GM19397 (cell line): ENCODE measurements around the gene SLC29A2.
"Not testable (repeated sequence)": the region's sequence is repeated elsewhere in the genome, so short reads cannot be mapped to it uniquely, and the experiment has no call there.

ENCODE experiments used
- ATAC-seq: cut with Tn5 transposase; IDR thresholded peaks from one replicate; pipeline ENCODE4 v1.9.1; 2021; ENCODE audit warnings: mild to moderate bottlenecking, moderate library complexity; ENCODE audit not compliant: unreplicated experiment

Gene SLC29A2

DNA sequence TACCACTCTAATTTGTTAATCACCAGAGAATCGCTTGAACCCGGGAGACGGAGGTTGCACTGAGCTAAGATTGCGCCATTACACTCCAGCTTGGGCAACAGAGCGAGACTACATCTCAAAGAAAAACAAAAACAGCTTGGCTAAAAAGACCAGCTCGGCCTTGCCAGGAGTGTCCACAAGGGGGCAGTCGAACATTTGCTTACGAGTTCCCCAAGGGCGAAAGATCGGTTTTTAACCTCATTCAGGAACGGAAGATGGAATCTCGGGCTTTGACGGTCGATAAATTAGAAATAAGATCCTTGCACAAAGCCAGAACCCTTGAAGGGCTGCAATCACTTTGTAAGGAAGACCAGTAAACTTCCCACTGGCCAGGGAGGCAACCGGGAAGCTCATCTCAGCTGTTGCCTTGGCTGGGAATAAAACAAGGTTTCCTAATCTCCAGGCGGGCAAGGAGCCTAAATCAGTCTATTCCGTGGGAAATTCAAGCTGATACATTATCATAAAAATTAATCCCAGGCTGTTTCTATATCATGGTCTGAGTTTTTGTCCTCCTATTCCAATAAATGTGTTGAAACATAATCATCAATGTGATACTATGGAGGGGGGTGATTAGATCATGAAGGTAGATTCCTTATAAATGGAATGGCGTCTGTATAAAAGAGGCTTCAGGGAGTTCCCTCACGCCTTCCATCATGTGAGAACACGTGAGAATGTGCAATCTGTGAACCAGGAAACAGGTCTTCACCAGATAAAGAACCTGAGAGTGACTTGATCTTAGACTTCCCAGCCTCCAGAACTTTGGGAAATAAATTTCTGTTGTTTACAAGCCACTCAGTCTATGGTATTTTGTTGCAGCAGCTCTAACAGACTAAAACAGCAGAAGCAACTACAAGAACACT, 14.9 kb upstream of the SLC29A2 start:
- ATAC-seq: no peak

DNA sequence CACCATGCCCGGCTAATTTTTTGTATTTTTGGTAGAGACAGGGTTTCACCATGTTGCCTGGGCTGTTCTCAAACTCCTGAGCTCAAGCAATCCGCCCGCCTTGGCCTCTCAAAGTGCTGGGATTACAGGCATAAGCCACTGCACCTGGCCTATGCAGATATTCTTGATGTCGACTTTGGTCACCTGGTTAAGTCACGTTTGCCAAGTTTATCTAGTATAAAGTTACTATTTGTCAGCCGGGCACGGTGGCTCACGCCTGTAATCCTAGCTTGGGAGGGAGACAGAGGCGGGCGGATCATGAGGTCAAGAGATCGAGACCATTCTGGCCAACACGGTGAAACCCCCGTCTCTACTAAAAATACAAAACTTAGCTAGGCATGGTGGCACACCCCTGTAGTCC, 12.8 kb upstream of the SLC29A2 start:
- ATAC-seq: not testable (repeated sequence)

DNA sequence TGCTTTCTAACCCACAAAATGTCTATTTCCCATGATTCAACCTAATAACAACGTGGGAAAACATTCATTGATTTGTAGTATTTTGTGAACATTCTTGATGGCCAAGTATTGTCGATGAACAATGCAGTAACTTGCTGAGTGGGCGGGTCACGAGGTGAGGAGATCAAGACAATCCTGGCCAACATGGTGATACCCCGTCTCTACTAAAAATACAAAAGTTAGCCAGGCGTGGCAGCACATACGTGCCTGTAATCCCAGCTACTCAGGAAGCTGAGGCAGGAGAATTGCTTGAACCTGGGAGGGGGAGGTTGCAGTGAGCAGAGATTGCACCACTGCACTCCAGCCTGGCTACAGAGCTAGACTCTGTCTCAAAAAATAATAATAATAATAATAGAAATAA, 8.7 kb upstream of the SLC29A2 start:
- not testable (repeated sequence) for ATAC-seq

DNA sequence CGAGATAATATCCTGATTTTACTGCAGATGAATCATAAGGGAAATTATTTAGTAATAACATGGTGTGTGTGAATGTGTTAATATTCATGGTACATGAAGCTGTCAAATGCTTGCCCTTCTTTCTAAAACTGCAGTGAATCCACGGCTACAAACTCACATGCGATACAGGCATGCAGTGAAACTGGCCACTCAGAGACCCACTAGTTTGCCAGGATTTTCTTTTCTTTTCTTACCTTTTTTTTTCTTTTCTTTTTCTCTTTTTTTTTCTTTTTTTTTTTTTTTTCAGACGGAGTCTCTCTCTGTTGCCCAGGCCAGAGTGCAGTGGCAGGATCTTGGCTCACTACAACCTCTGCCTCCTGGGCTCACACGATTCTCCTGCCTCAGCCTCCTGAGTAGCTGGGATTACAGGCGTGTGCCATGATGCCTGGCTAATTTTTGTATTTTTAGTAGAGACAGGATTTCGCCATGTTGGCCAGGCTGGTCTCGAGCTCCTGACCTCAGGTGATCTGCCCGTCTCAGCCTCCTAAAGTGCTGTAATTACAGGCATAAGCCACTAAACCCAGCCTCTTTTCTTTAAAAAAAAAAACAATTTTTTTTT, 2.2 kb upstream of the SLC29A2 start:
- ATAC-seq: not testable (repeated sequence)

DNA sequence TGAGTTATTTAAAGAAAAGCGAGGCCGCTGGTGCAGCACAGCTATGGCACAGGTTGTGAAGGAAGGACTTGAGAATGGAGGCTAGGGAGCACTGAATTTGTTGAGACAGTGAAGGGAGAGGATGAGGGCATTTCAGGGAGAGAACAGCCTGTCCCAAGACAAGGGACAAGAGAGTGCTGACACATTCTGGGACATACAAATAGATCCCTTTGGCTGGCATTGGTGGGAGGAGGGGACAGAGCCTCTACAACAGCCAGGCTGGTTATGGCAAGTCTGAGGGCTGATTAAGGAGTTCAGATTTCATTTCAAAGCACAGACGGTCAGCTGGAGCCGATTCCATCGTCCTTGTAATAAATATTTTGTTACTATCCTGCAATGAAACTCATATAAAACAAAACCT, 1.7 kb upstream of the SLC29A2 start:
- ATAC-seq: no peak

DNA sequence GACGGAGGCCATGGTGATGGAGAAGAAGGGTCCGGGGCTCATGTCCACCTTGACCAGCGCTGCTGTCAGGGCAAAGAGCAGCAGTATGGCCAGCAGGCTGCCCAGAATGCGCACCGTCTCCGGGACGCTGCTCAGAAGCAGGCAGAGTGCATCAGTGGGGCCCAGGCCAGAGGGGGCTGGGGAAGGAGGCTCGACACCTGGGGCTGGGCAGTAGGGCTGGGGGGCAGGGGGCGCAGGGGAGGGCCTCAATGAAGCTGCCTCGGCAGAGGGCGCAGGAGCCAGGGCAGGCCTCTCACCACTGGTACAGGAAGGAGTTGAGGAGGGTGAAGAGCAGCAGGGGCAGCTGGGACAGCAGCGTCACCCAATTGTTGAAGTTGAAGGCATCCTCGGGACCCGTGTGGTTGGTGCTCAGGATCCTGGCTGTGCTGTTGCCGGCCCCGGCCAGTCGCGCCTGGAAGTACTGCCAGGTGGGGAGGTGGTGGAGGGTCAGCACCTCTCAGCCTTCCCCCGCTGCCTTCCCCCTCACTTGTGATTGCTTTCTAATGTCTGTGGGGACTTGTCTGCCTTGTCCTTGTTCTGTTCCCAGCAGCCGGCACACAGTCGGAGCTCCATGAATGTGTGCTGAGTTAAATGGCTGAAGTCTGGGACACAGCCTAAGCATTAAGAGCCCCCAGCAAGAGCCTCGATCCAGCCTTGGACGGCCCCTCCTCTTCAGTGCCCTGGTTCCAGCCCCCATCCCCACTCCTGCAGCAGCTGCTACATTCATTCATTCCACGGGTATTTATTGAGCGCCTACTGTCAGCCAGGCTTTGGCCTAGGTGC, 2.3 kb downstream of the SLC29A2 start:
- no peak for ATAC-seq

DNA sequence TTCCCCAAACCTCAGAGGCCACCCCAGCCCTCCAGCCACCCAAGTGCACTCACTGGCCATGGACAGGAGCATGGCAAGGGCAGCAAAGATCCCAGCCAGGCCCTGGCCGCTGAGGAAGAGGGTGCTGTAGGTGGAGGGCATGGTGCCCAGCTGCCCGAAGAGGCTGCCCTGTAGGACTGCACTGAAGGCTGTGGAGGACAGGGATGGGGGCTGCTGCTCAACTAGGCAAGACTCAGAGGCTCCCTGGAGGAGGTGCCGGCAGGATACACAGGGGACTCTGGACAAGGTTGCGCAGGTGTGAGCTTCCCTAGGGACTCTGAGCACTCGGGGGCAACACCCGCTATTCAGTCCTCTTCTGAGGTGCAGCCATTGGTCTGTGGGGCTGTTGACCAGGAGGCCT, 3.1 kb downstream of the SLC29A2 start:
- no peak for ATAC-seq

DNA sequence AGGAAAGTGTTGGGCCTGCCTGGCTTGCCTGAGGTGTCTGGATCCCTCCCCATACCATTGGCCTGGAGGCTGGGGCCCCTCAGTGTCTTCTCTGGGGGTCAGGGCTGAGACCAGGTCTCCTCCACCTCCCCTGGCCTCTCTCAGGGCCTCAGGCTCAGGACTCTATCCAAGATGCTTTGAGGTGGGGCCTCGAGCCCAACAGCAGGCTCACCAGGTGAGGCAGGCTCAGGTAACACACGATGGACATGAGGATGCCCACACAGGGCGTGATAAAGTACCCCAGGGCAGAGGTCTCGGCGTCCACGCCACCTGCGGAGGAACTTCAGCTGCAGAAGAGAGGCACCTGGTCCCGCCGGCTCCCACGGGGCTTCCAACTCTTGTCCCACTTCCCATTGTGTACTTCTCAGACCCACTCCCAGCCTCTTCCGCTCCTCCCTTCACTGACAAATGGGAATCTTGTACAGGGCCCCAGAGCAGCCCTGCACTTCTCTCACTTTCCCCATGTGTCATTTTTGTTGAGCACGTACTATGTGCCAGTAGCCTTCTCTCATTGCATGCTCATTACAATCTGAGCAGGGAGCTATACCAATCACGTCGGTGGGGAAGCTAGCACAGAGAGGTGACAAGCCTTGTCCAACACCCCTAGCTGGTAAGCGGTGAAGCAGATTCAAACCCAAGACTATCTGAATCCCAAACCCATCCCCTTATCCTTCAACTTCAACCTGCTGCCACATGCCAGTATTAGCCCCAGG, 3.8 kb downstream of the SLC29A2 start:
- no peak for ATAC-seq

DNA sequence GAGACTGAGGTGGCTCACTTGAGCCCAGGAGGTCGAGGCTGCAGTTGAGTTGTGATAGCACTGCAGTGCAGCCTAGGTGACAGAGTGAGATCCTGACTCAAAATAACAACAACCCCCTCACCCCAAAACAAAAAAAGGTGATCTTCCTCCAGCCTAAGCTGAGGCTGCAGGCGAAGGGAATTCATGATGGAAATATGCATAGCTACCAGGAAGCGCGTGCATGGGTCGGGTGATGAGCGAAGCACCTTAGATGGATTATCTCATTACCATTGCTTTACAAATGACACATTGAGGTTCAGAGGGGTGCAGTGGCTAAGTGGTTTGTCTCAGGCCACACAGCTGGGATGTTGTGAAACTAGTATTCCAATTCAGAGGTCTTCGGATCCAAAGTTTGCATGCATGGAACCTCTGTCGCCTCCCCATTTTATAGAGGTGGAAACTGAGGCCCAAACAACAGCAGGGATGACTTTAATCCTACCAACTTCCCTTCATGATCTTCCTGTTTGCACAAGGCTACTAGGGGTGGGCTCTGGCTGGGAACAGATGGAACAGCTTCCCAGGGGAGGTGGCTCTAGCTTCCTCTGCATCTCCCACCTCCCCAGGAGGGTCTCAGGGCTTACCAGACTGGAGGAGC, 4.6 kb downstream of the SLC29A2 start:
- no peak for ATAC-seq

DNA sequence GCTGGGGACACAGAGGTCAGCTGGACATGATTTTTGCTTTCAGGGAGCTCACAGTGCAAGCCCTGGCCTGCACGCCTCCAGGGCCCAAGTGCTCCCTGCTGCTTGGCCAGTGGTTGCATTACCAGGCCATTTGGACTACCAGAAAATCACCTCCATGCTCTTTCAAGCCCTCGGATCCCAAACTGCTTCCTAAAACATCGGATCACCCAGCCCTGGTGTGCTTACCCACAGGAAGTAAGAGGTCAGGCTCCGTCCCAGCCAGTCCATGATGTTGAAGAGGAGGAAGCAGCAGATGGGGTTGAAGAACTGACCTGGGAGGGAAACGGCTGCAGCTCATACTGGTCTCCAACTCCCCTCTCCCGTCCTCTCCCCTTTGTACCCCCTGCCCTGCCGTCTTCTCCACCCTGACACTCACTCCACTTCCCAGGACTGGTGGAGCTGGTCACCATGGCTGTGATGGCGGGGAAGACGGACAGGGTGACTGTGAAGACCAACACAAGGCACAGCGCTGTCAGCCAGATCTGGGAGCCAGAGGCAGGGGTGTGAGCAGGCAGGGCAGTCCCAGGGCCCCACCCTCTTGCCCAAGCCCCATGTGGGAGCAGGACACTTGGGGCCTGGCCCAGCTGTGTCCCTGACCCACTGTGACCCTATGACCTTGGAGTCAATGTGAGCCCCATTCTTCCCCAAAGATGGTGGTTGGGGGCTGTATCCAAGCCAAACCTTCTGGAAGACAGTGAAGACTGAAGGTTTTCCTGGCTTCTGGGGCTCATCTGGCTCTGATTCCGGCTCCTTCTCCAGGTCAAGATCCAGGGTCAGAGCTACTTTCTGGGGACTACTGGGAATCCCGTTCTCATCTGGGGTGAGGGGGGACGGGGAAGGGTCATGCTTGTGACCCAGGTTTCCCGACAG, 5.6 kb downstream of the SLC29A2 start:
- ATAC-seq: no peak

DNA sequence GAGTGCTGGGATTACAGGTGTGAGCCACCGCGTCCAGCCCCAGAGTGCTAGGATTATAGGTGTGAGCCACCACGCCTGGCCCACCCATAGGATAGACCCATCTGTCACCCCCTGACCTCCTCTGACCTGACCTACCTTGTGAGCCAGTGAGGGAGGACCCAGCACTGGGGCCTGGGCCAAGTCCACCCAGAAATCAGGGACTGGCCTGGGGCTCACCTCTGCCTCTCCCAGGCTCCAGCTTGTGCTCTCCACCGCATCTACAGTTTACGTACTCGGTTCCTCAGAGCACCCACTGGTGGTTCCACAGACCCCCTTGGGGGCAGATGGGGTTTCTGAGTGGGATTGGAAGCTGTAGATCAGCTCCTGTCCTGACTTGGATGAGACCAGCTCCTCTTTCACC, 6.4 kb downstream of the SLC29A2 start:
- no peak for ATAC-seq

DNA sequence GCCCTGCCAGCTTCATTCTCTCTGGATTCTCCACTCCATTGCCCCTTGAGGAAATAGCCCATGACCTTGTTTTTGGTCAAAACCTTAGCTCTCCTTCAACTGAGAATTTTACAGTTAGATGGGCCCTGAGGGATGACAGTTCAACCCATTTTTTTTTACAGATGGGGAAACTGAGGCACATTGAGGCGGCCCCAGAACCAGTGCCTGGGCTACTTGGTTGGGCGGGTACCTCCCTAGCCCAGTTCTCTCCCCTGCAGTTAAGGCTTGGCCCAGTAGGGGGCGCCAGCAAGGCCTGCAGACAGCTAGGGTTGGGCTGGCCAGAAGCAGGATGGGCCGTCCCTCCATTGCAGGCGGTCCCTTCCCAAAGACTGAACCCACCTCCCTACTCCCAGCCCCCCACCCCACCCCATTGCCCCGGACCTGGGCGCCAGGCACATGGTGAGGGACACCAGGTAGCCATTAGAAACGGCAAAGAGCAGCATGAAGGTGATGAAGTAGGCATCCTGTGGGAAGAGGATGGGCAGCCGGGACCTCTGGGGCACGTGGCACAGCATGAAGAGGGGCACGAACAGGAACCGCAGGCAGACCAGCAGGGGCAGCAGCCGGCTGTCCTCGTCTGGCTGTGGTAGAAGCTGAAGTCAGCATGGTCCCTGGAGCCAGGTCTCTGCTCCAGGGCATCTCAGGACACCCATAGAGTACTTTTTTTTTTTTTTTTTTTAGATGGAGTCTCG, 7.6 kb downstream of the SLC29A2 start:
- no peak for ATAC-seq

DNA sequence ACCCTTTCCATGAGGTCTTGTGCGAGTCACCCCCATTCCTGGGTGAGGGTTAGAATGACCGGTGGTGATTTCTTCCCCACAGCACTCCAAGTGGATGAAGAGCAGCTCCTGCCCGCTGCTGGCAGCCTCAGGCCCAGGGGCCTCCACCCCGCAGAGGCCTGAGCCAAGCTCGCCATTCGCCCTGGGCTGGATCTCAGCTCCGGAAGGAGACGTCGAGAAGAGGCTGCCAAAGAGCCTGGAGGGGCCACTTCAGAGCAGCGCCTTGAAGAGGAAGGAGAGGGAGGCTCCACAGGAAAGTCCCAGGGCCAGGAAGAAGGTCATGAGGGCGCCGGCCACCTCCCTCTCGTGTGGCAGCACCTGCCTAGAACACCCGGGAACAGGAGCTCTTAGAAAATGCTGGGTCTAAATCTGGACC, 8.4 kb downstream of the SLC29A2 start:
- no peak for ATAC-seq

DNA sequence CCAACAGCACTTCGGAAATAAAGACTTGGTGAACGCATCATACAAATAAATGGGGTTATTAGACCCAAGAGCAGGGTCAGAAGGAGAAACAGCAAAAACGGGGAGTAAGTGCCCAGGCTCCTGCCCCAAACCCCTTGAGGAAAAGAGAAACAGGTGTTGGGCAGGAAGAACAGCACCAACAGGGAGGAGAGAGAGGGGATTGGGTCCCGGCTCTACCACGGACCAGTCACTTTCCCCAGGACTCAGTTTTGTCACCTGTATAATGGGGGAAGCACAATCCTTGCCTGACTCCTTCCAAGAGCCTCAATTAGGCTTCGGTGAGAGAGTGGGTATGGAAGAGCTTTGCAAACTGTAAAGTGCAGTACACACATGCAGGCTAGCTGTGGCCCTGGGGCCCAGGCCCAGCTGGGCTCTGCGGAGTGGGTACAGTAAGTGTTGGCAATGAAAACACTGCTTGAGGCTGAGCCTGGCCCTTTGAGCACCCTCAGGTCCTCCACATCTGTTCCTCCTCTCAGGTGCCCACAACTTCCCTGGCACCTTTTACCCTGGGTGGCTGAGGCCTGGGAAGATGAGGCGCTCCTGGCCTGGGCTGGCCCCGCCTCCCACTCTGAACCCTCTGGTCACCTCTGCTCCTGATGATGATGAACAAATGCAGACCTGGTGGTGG, 8.9 kb downstream of the SLC29A2 start:
- no peak for ATAC-seq

DNA sequence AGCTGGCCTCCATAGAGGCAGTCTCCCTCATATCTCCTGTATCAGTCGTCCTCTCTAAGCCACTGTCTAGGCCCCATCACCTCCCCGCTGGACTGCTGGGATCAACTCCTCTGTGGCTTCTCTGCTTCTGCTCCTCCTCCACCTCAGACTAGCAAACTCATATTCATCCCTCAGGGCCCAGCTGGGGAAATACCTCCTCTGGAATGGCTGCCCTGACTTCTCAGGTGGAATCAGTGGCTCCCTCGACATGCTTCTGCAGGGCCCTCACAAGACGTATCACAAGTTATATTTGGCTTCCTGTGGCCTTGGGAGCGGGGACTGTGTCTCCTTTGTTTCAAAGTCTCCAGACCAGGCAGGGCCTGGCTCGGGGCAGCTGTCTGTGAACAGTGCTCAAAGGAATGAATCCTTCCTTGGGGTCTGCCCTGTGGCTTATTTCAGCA, 10.0 kb downstream of the SLC29A2 start:
- no peak for ATAC-seq

DNA sequence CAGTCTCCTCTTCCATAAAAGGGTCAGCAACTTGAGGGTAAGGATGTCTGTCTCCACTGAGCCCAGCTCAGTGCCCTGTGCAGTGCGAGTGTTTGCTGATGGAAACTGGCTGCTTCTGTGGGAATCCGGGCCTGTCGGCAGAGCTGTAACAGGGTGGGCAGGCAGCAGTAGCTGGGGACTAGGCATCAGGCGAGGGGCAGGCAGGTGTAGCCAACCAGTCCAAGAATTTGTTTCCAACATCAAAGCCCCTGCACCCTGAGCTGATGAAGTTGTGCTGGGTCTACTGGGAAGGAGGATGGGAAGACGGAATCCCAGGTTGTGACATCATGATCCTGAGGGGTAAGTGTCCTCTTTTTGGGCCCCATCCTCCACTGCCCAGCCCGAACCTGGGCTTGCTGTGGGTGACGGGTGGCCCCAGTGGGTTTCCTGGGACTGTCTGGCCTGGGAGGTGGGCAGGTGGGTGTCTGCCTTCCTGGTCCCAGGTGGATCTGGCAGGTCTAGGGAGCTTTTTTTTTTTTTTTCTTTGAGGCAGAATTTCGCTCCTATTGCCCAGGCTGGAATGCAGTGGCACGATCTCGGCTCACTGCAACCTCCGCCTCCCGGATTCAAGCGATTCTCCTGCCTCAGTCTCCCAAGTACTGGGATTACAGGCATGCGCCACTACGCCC, 11.0 kb downstream of the SLC29A2 start:
- ATAC-seq: no peak

DNA sequence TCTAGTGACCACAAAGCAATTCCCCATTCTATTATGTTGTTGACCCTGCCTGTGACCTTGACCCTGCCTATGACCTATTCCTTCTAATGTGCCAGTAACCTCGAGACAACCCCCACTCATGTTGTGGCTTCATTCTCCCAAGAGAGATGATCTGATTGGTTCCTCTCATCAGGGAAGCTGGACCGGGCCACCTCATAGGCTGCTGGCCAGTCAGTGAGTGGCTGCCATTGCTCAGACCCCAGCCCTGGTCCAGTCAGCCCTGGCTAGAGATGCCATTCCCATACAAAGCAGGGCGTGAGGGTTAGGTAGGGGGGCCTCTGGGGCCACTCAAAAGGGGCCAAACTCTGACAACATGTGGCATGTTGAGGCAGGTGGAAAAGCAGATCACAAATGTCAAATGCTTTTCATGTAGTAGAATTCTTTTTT, 11.9 kb downstream of the SLC29A2 start:
- no peak for ATAC-seq
